GM20000 (cell line): ENCODE measurements around the gene STX7.

Experiments
- DNase-seq: peaks from one replicate; pipeline ENCODE4 v3.0.0; 2012; ENCODE audit warnings: low spot score
- TF ChIP-seq, protein P1 (sequence below): IDR thresholded peaks from 2 replicates; pipeline ENCODE4 v1.5.1; 2012; ENCODE audit warnings: mild to moderate bottlenecking, control low read depth; ENCODE audit errors: extremely low read depth, missing control alignments

STX7 gene

DNA sequence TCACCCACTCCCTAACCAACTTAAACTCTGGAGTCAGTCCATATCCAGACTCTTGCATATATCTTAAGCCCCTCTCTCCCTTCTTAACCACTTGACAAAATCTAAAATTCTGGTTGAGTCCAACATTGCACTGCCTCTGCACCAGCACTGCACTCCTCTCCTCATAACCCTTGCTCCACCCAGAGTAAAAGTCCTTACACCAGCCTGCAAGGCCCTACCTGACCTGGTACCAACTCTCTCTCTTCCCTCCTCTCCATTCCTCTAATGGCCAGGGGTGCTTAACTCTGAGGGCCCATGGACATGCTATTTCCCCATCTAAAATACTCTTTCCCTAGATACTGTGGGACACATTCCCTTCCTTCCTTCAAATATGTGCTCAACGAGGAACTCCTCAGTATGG lies 21.0 kb downstream of the STX7 start:
- no peak for DNase-seq
- TF ChIP-seq, protein P1, sequence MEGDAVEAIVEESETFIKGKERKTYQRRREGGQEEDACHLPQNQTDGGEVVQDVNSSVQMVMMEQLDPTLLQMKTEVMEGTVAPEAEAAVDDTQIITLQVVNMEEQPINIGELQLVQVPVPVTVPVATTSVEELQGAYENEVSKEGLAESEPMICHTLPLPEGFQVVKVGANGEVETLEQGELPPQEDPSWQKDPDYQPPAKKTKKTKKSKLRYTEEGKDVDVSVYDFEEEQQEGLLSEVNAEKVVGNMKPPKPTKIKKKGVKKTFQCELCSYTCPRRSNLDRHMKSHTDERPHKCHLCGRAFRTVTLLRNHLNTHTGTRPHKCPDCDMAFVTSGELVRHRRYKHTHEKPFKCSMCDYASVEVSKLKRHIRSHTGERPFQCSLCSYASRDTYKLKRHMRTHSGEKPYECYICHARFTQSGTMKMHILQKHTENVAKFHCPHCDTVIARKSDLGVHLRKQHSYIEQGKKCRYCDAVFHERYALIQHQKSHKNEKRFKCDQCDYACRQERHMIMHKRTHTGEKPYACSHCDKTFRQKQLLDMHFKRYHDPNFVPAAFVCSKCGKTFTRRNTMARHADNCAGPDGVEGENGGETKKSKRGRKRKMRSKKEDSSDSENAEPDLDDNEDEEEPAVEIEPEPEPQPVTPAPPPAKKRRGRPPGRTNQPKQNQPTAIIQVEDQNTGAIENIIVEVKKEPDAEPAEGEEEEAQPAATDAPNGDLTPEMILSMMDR: no peak

DNA sequence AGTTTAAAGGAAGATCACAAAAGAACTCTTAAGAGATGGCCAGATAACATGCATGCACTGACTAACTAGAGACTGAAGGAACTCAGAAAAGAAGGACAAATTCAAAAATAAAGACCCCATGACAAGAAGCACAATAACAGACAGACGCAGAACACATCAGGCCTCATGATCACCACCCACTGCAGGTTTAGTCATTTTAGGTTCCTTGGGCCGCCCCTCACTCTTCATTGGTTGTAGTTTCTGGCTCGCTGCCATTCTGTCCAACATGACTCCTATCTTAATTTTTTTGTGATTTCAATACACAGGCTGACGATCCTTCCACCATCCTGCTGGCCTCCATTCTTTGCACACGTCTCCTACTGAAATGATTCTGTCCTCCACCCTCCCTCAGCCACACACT lies 21.6 kb downstream of the STX7 start:
- TF ChIP-seq, protein P1: no peak
- DNase-seq: no peak

DNA sequence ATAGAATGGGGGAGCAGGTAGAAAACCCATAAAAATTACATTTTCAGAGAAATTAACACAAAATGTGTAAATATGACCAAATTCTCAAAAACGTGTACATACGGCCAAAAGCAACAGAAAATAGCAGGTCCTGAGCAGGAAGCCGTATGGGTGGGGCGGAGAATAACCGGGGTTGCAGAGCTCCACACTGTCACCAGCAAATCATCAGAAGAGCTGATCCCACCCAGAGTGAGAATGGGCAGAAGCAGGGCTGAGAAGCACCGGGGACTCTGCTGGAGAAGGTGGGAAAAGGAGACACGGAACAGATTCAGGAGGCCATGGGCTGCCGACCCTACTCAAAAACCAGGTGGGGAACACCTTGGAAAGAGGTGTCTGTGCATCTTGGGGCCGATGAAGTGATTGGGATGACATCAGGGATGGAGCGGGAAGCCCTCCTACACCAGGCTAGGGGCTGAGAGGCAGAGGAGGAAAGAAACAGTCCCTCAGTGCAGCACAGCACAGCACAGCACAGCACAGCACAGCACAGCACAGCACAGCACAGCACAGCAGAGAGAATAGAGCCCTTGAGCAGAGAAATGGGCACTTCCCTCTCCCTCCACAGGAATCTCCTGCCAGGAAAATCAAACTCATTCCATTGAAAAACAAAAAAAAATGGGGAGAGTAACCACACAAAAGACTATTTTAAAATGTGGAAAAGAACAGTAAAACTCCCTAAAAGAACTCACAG lies 22.3 kb downstream of the STX7 start:
- DNase-seq: no peak
- TF ChIP-seq, protein P1: no peak

DNA sequence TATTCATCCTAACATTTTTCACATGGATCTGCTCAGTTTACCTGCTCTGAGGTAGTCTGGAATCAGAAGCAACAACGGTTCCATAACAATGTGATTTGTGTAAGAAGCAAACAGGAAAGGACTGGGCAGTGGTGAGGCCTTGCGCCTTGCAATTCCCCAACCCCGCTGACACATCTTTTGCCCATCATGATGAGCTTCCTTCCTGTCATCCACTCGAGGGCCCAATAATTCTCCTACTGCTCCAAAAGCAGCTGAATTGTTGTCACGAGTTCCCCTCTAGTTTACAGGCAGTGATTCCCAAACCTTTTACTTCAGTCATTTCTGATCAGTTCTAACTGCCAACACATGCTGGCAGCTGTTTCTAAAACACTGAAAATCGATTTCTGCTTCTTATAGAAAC lies 22.9 kb downstream of the STX7 start:
- TF ChIP-seq, protein P1: no peak
- no peak for DNase-seq

DNA sequence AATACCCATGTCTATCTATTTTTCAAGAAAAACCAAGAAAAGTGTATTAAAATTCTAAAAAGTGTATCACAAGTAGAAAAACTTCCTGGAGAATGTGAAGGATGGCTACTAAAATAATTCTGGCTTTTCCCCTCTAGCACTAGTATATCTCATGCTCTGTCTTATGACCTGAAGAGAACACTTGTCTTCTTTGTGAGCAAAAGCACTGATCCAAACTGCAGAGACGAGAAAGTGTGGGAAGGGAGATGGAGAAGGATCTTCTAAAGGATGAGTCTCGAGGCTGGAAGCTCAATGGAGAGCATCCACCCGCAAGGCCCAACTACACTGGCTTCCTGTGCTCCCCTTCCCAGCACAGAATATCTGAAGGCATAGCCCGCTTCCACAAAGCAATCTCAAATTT lies 23.5 kb downstream of the STX7 start:
- no peak for DNase-seq
- TF ChIP-seq, protein P1: no peak

DNA sequence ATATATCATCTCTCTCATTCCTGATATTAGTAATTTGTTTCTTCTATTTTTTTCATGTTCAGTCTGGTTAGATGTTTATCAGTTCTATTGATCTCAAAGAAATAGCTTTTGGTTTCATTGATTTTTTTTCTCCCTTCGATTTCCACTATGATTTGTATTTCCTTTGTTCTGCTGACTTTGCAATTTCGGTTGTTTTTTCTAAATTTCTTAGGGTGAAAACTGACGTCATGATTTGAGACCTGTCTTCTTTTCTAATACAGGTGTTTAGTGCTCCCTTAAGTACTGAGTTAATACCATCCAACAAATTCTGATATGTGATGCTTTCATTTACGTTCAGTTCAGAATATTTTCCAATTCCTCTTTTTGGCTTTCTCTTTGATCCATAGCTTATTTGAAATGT lies 25.2 kb downstream of the STX7 start:
- TF ChIP-seq, protein P1: no peak
- DNase-seq: no peak

DNA sequence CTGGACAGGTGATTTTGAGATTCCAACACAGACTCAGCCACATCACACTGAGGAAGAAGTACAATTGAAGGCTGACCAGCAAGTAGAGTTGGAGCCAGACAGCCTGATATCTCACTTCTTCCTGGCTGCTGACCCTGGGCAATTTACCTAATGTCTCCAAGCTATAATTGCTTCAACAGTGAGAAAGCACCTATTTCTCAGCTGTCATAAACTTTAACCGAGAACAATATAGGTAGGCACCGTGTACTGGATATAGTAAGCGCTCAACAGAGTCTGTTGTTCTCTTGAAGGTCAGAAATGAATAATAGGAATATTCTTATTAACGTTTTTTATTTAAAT lies 28.3 kb downstream of the STX7 start:
- TF ChIP-seq, protein P1: no peak
- DNase-seq: no peak
